HepG2 (cell line): ENCODE data around the gene PSMB10. TPM values are rescaled to one million over a fixed set of nuclear protein-coding genes. Genes with fewer than 3 reads are reported as not detected.
A peak's percentile ranks its signal among the peaks of the same experiment; 100 is the strongest.

Experiments used
- ATF7-NPFF ChIP-seq: sonication (generic); formaldehyde crosslinking; IDR thresholded peaks from 2 replicates; pipeline ENCODE4 v1.8.1; 2023; ENCODE audit warnings: mild to moderate bottlenecking, low read depth, missing genetic modification reagents, moderate library complexity
- CCDC6 ChIP-seq: sonication (generic); formaldehyde crosslinking; IDR thresholded peaks from 2 replicates; pipeline ENCODE4 v1.8.1; 2022; ENCODE audit warnings: mild to moderate bottlenecking, missing genetic modification reagents, moderate library complexity
- DRAP1 ChIP-seq: IDR thresholded peaks from 2 replicates; pipeline ENCODE4 v1.6.1; 2016; ENCODE audit warnings: missing genetic modification reagents, missing compliant biosample characterization
- GPBP1L1 ChIP-seq: sonication (generic); formaldehyde crosslinking; IDR thresholded peaks from 2 replicates; pipeline ENCODE4 v1.5.0; 2020; ENCODE audit warnings: mild to moderate bottlenecking, missing genetic modification reagents
- HNF4A ChIP-seq: sonication (generic); formaldehyde crosslinking; IDR thresholded peaks from 2 replicates; pipeline ENCODE4 v1.4.0; 2020; ENCODE audit warnings: missing genetic modification reagents
- KAT7 ChIP-seq: IDR thresholded peaks from 2 replicates; pipeline ENCODE4 v1.6.1; 2018; ENCODE audit warnings: borderline replicate concordance, missing compliant biosample characterization
- MAFF ChIP-seq: IDR thresholded peaks from 2 replicates; pipeline ENCODE4 v1.6.1; 2011; ENCODE audit warnings: low read depth, low read length, improper control_type of control experiment
- MLX ChIP-seq: IDR thresholded peaks from 2 replicates; pipeline ENCODE4 v1.6.1; 2016
- MYC ChIP-seq: sonication (generic); formaldehyde crosslinking; IDR thresholded peaks from 2 replicates; pipeline ENCODE4 v1.9.0; 2021; ENCODE audit warnings: missing genetic modification reagents, borderline replicate concordance
- RBAK ChIP-seq: sonication (generic); formaldehyde crosslinking; IDR thresholded peaks from 2 replicates; pipeline ENCODE4 v1.5.1; 2020; ENCODE audit warnings: mild to moderate bottlenecking, missing genetic modification reagents
- SETDB1 ChIP-seq: sonication (generic); formaldehyde crosslinking; IDR thresholded peaks from 2 replicates; pipeline ENCODE4 v1.5.1; 2020; ENCODE audit warnings: missing genetic modification reagents, mild to moderate bottlenecking, borderline replicate concordance
- SIN3A ChIP-seq: IDR thresholded peaks from 2 replicates; pipeline ENCODE4 v1.6.1; 2011; ENCODE audit warnings: low read depth, mild to moderate bottlenecking, control low read depth, low read length, borderline replicate concordance
- TGIF2 ChIP-seq: IDR thresholded peaks from 2 replicates; pipeline ENCODE4 v1.6.1; 2016; ENCODE audit warnings: control low read depth, missing compliant biosample characterization
- ZNF143 ChIP-seq: sonication (generic); formaldehyde crosslinking; IDR thresholded peaks from 2 replicates; pipeline ENCODE4 v1.4.0; 2020; ENCODE audit warnings: missing genetic modification reagents
- ZNF460 ChIP-seq: sonication (generic); formaldehyde crosslinking; IDR thresholded peaks from 2 replicates; pipeline ENCODE4 v1.5.1; 2020; ENCODE audit warnings: missing genetic modification reagents, mild to moderate bottlenecking, borderline replicate concordance
- ZNF547 ChIP-seq: sonication (generic); formaldehyde crosslinking; IDR thresholded peaks from 2 replicates; pipeline ENCODE4 v1.5.1; 2020; ENCODE audit warnings: mild to moderate bottlenecking, missing genetic modification reagents
- ZNF570 ChIP-seq: sonication (generic); formaldehyde crosslinking; IDR thresholded peaks from 2 replicates; pipeline ENCODE4 v1.4.0; 2020; ENCODE audit warnings: mild to moderate bottlenecking, missing genetic modification reagents, borderline replicate concordance
- ZNF850 ChIP-seq: sonication (generic); formaldehyde crosslinking; conservative IDR thresholded peaks from 2 replicates; pipeline ENCODE4 v1.9.0; 2021; ENCODE audit warnings: mild to moderate bottlenecking, missing genetic modification reagents
- ZNF878 ChIP-seq: sonication (generic); formaldehyde crosslinking; IDR thresholded peaks from 2 replicates; pipeline ENCODE4 v1.8.1; 2023; ENCODE audit warnings: mild to moderate bottlenecking, missing genetic modification reagents, moderate library complexity
- polyA plus RNA-seq, 8 experiments: library from polyadenylated mRNA; depleted of rRNA in 3 of 8; stranded (reverse) in 7 of 8; unstranded in 1 of 8; fragments of >200 nt; fragmentation: Illumina TruSeq in 4 of 8; extraction: Trizol in 4 of 8; gene quantifications; 2 replicates each; pipeline versions ENCODE4 v1.2.1 to v1.2.3, GENCODE V29; 2011 to 2016; ENCODE audit warnings: low read depth in 4 of 8, missing spikeins in 1 of 8, mixed read lengths in 1 of 8; ENCODE audit not compliant: insufficient read depth in 1 of 8
- total RNA-seq, 5 experiments: library from RNA; depleted of rRNA; stranded (reverse); fragments of >200 nt; fragmentation: Illumina TruSeq; extraction: Trizol; gene quantifications; 2 replicates each; pipeline ENCODE4 v1.2.3, GENCODE V29; 2016; ENCODE audit warnings: low read depth in 1 of 5
- TF ChIP-seq, protein P1 (sequence below): sonication (generic); formaldehyde crosslinking; IDR thresholded peaks from 2 replicates; pipeline ENCODE4 v1.4.0; 2020; ENCODE audit warnings: missing genetic modification reagents, mild to moderate bottlenecking, borderline replicate concordance
- TF ChIP-seq, protein P2 (sequence below): sonication (generic); formaldehyde crosslinking; IDR thresholded peaks from 2 replicates; pipeline ENCODE4 v1.5.0; 2020; ENCODE audit warnings: missing genetic modification reagents, mild to moderate bottlenecking, borderline replicate concordance
- TF ChIP-seq, protein P3 (sequence below): sonication (generic); formaldehyde crosslinking; IDR thresholded peaks from 2 replicates; pipeline ENCODE4 v1.5.0; 2020; ENCODE audit warnings: mild to moderate bottlenecking, missing genetic modification reagents

The PSMB10 gene
- total and polyA plus RNA-seq, 2 of the 13 experiments (the other 11 are each of a cell fraction or from before 2014, with no cell fraction given), result 12.7 to 65.9 TPM

- TF ChIP-seq CCDC6 (CRISPR knock-in tag) (peak; percentile 92; the same call in 1 of the 2 replicates), ZNF570 (no peak), HNF4A (CRISPR knock-in tag) (peak; percentile 94), MLX (0 out of 2 replicates have a peak, but pooled peaks have one; percentile 27), DRAP1 (CRISPR knock-in tag) (no peak), MAFF (no peak), GPBP1L1 (CRISPR knock-in tag) (no peak), RBAK (CRISPR knock-in tag) (no peak), ZNF460 (CRISPR knock-in tag) (peak; percentile 72; the same call in 1 of the 2 replicates), ZNF143 (CRISPR knock-in tag) (0 out of 2 replicates have a peak, but pooled peaks have one; percentile 1), SIN3A (peak; percentile 83; the same call in 1 of the 2 replicates), SETDB1 (no peak), ZNF547 (CRISPR knock-in tag) (no peak), KAT7 (CRISPR knock-in tag) (no peak), MYC (peak; percentile 6; the same call in 1 of the 2 replicates), ATF7-NPFF (CRISPR knock-in tag) (no peak), ZNF878 (CRISPR knock-in tag) (peak; percentile 67; the same call in 1 of the 2 replicates), TGIF2 (CRISPR knock-in tag) (no peak), ZNF850 (CRISPR knock-in tag) (no peak)
- TF ChIP-seq, protein P1, sequence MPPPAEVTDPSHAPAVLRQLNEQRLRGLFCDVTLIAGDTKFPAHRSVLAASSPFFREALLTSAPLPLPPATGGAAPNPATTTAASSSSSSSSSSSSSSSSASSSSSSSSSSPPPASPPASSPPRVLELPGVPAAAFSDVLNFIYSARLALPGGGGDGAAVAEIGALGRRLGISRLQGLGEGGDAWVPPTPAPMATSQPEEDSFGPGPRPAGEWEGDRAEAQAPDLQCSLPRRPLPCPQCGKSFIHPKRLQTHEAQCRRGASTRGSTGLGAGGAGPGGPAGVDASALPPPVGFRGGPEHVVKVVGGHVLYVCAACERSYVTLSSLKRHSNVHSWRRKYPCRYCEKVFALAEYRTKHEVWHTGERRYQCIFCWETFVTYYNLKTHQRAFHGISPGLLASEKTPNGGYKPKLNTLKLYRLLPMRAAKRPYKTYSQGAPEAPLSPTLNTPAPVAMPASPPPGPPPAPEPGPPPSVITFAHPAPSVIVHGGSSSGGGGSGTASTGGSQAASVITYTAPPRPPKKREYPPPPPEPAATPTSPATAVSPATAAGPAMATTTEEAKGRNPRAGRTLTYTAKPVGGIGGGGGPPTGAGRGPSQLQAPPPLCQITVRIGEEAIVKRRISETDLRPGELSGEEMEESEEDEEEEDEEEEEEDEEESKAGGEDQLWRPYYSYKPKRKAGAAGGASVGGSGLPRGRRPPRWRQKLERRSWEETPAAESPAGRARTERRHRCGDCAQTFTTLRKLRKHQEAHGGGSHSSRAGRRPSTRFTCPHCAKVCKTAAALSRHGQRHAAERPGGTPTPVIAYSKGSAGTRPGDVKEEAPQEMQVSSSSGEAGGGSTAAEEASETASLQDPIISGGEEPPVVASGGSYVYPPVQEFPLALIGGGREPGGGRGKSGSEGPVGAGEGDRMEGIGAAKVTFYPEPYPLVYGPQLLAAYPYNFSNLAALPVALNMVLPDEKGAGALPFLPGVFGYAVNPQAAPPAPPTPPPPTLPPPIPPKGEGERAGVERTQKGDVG (CRISPR knock-in tag), result no peak
- TF ChIP-seq, protein P2, sequence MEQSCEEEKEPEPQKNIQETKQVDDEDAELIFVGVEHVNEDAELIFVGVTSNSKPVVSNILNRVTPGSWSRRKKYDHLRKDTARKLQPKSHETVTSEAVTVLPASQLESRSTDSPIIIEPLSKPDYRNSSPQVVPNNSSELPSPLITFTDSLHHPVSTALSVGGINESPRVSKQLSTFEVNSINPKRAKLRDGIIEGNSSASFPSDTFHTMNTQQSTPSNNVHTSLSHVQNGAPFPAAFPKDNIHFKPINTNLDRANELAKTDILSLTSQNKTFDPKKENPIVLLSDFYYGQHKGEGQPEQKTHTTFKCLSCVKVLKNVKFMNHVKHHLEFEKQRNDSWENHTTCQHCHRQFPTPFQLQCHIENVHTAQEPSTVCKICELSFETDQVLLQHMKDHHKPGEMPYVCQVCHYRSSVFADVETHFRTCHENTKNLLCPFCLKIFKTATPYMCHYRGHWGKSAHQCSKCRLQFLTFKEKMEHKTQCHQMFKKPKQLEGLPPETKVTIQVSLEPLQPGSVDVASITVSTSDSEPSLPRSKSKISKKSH (CRISPR knock-in tag), result no peak; the same call in 1 of the 2 replicates
- TF ChIP-seq, protein P3, sequence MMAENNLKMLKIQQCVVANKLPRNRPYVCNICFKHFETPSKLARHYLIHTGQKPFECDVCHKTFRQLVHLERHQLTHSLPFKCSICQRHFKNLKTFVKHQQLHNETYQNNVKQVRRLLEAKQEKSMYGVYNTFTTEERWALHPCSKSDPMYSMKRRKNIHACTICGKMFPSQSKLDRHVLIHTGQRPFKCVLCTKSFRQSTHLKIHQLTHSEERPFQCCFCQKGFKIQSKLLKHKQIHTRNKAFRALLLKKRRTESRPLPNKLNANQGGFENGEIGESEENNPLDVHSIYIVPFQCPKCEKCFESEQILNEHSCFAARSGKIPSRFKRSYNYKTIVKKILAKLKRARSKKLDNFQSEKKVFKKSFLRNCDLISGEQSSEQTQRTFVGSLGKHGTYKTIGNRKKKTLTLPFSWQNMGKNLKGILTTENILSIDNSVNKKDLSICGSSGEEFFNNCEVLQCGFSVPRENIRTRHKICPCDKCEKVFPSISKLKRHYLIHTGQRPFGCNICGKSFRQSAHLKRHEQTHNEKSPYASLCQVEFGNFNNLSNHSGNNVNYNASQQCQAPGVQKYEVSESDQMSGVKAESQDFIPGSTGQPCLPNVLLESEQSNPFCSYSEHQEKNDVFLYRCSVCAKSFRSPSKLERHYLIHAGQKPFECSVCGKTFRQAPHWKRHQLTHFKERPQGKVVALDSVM (CRISPR knock-in tag), result peak; percentile 29; the same call in 1 of the 2 replicates
Observed at GRCh38 chr16:67943256-67943618, 6.6 kb upstream of the PSMB10 start (continued).
